MM.1S (cell line): Measurements from ENCODE around the gene CYGB.
"Not testable (repeated sequence)": the region's sequence is repeated elsewhere in the genome, so short reads cannot be mapped to it uniquely, and the experiment has no call there.

ENCODE experiments used
- DNase-seq: peaks from one replicate; pipeline ENCODE4 v3.0.0-alpha.2; 2015
- H2AFZ ChIP-seq: fragments of 300-600 bp; sonication (generic); 2 replicates; pipeline ENCODE4 v1.6.0; 2016; ENCODE audit warnings: antibody characterized with exemption, low read length
- H3F3A ChIP-seq: fragments of 300-600 bp; sonication (generic); 2 replicates; pipeline ENCODE4 v1.6.1; 2016; ENCODE audit warnings: mild to moderate bottlenecking, antibody characterized with exemption, low read length, moderate library complexity, mixed read lengths; ENCODE audit not compliant: insufficient read depth
- H3K27ac ChIP-seq: fragments of 300-600 bp; sonication (generic); 2 replicates; pipeline ENCODE4 v1.5.1; 2016; ENCODE audit warnings: mild to moderate bottlenecking, low read length
- H3K27me3 ChIP-seq: fragments of 300-600 bp; sonication (generic); replicated peaks from 2 replicates; pipeline ENCODE4 v1.6.0; 2016; ENCODE audit warnings: low read length; ENCODE audit not compliant: insufficient read depth
- H3K36me3 ChIP-seq: fragments of 300-600 bp; sonication (generic); replicated peaks from 2 replicates; pipeline ENCODE4 v1.6.1; 2016; ENCODE audit warnings: mild to moderate bottlenecking, low read length, mixed read lengths; ENCODE audit not compliant: insufficient read depth
- H3K4me1 ChIP-seq: fragments of 300-600 bp; sonication (generic); 2 replicates; pipeline ENCODE4 v1.6.1; 2016; ENCODE audit warnings: low read length, mixed read lengths
- H3K4me2 ChIP-seq: fragments of 300-600 bp; sonication (generic); 2 replicates; pipeline ENCODE4 v1.6.0; 2016; ENCODE audit warnings: low read depth, low read length
- H3K4me3 ChIP-seq: fragments of 300-600 bp; sonication (generic); 2 replicates; pipeline ENCODE4 v1.5.1; 2016; ENCODE audit warnings: low read length, mixed read lengths
- H3K79me2 ChIP-seq: fragments of 300-600 bp; sonication (generic); 2 replicates; pipeline ENCODE4 v1.6.1; 2016; ENCODE audit warnings: mixed run types, low read length, mixed read lengths
- H3K9ac ChIP-seq: fragments of 300-600 bp; sonication (generic); 2 replicates; pipeline ENCODE4 v1.6.1; 2016; ENCODE audit warnings: low read length, mixed read lengths
- H3K9me2 ChIP-seq: fragments of 300-600 bp; sonication (generic); replicated peaks from 2 replicates; pipeline ENCODE4 v1.6.1; 2016; ENCODE audit warnings: mild to moderate bottlenecking, low read length, mixed read lengths; ENCODE audit not compliant: insufficient read depth
- H3K9me3 ChIP-seq: fragments of 300-600 bp; sonication (generic); replicated peaks from 2 replicates; pipeline ENCODE4 v1.6.1; 2016; ENCODE audit warnings: mild to moderate bottlenecking, low read length, mixed read lengths; ENCODE audit not compliant: insufficient read depth
- H4K20me1 ChIP-seq: fragments of 300-600 bp; sonication (generic); 2 replicates; pipeline ENCODE4 v1.6.1; 2016; ENCODE audit warnings: mild to moderate bottlenecking, low read length, moderate library complexity, mixed read lengths; ENCODE audit not compliant: insufficient read depth
- CTCF ChIP-seq: fragments of 300-600 bp; sonication (generic); IDR thresholded peaks from 2 replicates; pipeline ENCODE4 v1.5.1; 2016; ENCODE audit warnings: antibody characterized with exemption, low read length, mixed read lengths
- EZH2 ChIP-seq: fragments of 300-600 bp; sonication (generic); optimal IDR thresholded peaks from 2 replicates; pipeline ENCODE3; 2017; ENCODE audit warnings: low read depth, mild to moderate bottlenecking, antibody characterized with exemption, low read length, mixed read lengths
- EZH2phosphoT487 ChIP-seq: fragments of 300-600 bp; sonication (generic); IDR thresholded peaks from 2 replicates; pipeline ENCODE4 v1.6.1; 2018; ENCODE audit warnings: antibody characterized with exemption, low read length

Gene CYGB

GRCh38 chr17:76528156-76528527, 9.4 kb downstream of the CYGB start:
- H3K9me3 ChIP-seq, result no peaks in the 10 kb centered on the region
- H3K4me2 ChIP-seq, result no peak overlapping the region
- no peak overlapping the region for H3K27ac ChIP-seq
- H3K36me3 ChIP-seq, result no peaks in the 10 kb centered on the region
- no peak for TF ChIP-seq EZH2phosphoT487
- no peak for TF ChIP-seq EZH2
- H3K4me3 ChIP-seq, result no peak overlapping the region
- no peaks in the 10 kb centered on the region for H3K79me2 ChIP-seq
- no peaks in the 10 kb centered on the region for H3K9me2 ChIP-seq
- no peak overlapping the region for H3K9ac ChIP-seq
- H3K27me3 ChIP-seq, result peaks cover 62% of the 10 kb centered on the region
- H3K4me1 ChIP-seq, result peaks cover 5% of the 10 kb centered on the region; the same call in 1 of the 2 replicates
- no peak for DNase-seq
- H3F3A ChIP-seq, result no peaks in the 10 kb centered on the region
- no peaks in the 10 kb centered on the region for H4K20me1 ChIP-seq
- H2AFZ ChIP-seq, result no peak overlapping the region

GRCh38 chr17:76527430-76528111, 9.9 kb downstream of the CYGB start:
- H3K4me3 ChIP-seq, result peak overlapping the region; percentile 20; the same call in 1 of the 2 replicates
- H3K4me2 ChIP-seq, result peak overlapping the region; percentile 62; the same call in 1 of the 2 replicates
- no peaks in the 10 kb centered on the region for H3K36me3 ChIP-seq
- no peaks in the 10 kb centered on the region for H3K9me3 ChIP-seq
- H3K27me3 ChIP-seq, result peaks cover 62% of the 10 kb centered on the region
- no peaks in the 10 kb centered on the region for H3F3A ChIP-seq
- TF ChIP-seq CTCF (no peak), EZH2phosphoT487 (no peak), EZH2 (no peak)
- no peaks in the 10 kb centered on the region for H3K79me2 ChIP-seq
- 0 out of 2 replicates have a peak overlapping the region, but pooled peaks have one; percentile 61 for H2AFZ ChIP-seq
- H3K4me1 ChIP-seq, result peaks cover 5% of the 10 kb centered on the region; the same call in 1 of the 2 replicates
- no peaks in the 10 kb centered on the region for H4K20me1 ChIP-seq
- H3K27ac ChIP-seq, result no peak overlapping the region
- H3K9ac ChIP-seq, result no peak overlapping the region
- H3K9me2 ChIP-seq, result no peaks in the 10 kb centered on the region
- DNase-seq, result no peak

- Histone ChIP-seq H3K4me2 (peak overlapping the region; percentile 62; the same call in 1 of the 2 replicates), H3K27me3 (peaks cover 64% of the 10 kb centered on the region)
- H3K9me2 ChIP-seq, H3K79me2 ChIP-seq, DNase-seq, H3F3A ChIP-seq, H2AFZ ChIP-seq, H3K9ac ChIP-seq, H4K20me1 ChIP-seq, H3K36me3 ChIP-seq, H3K4me1 ChIP-seq, H3K9me3 ChIP-seq, H3K4me3 ChIP-seq, H3K27ac ChIP-seq: not testable (repeated sequence)
Measured at GRCh38 chr17:76527016-76527415, 10.5 kb downstream of the CYGB start.

- H3K79me2 ChIP-seq, H2AFZ ChIP-seq, DNase-seq, H3K36me3 ChIP-seq, H3K9ac ChIP-seq, H4K20me1 ChIP-seq, H3K27ac ChIP-seq, H3K9me2 ChIP-seq, H3F3A ChIP-seq, H3K9me3 ChIP-seq, H3K4me1 ChIP-seq, H3K4me2 ChIP-seq, H3K4me3 ChIP-seq: not testable (repeated sequence)
- H3K27me3 ChIP-seq, result peaks cover 64% of the 10 kb centered on the region
Measured at GRCh38 chr17:76525513-76525833, 12.0 kb downstream of the CYGB start.
